Measurements from ENCODE around the gene ZMIZ1.

GRCh38 chr10:79160191-79160590 lies 91.4 kb downstream of the ZMIZ1 start:
- TF ChIP-seq EZH2 (IDR thresholded peaks at IDR 0.05; ENCODE audit: low read depth, unreplicated experiment) (no peak), JUNB (IDR thresholded peaks at IDR 0.05; ENCODE audit: unreplicated experiment) (no peak), EZH2phosphoT487 (IDR thresholded peaks at IDR 0.05; ENCODE audit: unreplicated experiment) (no peak), ZNF331 (CRISPR knock-in tag; IDR thresholded peaks at IDR 0.05; ENCODE audit: low read depth) (no peak), NANOG (IDR thresholded peaks at IDR 0.05; ENCODE audit: borderline replicate concordance) (no peak), CREB1 (CRISPR knock-in tag; IDR thresholded peaks at IDR 0.05; ENCODE audit: low read depth) (no peak), POLR2AphosphoS5 (IDR thresholded peaks at IDR 0.05; ENCODE audit: low read depth) (no peak), REST (IDR thresholded peaks at IDR 0.05; ENCODE audit: unreplicated experiment) (no peak)
- TF ChIP-seq, protein P1, sequence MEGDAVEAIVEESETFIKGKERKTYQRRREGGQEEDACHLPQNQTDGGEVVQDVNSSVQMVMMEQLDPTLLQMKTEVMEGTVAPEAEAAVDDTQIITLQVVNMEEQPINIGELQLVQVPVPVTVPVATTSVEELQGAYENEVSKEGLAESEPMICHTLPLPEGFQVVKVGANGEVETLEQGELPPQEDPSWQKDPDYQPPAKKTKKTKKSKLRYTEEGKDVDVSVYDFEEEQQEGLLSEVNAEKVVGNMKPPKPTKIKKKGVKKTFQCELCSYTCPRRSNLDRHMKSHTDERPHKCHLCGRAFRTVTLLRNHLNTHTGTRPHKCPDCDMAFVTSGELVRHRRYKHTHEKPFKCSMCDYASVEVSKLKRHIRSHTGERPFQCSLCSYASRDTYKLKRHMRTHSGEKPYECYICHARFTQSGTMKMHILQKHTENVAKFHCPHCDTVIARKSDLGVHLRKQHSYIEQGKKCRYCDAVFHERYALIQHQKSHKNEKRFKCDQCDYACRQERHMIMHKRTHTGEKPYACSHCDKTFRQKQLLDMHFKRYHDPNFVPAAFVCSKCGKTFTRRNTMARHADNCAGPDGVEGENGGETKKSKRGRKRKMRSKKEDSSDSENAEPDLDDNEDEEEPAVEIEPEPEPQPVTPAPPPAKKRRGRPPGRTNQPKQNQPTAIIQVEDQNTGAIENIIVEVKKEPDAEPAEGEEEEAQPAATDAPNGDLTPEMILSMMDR (conservative IDR thresholded peaks at IDR 0.05; ENCODE audit: low read depth in 2 of 2) = no peak

All from GM23338 (cell line).